ENCODE measurements around the gene EFNA5.
A peak's percentile ranks its signal among the peaks of the same experiment; 100 is the strongest.

EFNA5 gene

DNA sequence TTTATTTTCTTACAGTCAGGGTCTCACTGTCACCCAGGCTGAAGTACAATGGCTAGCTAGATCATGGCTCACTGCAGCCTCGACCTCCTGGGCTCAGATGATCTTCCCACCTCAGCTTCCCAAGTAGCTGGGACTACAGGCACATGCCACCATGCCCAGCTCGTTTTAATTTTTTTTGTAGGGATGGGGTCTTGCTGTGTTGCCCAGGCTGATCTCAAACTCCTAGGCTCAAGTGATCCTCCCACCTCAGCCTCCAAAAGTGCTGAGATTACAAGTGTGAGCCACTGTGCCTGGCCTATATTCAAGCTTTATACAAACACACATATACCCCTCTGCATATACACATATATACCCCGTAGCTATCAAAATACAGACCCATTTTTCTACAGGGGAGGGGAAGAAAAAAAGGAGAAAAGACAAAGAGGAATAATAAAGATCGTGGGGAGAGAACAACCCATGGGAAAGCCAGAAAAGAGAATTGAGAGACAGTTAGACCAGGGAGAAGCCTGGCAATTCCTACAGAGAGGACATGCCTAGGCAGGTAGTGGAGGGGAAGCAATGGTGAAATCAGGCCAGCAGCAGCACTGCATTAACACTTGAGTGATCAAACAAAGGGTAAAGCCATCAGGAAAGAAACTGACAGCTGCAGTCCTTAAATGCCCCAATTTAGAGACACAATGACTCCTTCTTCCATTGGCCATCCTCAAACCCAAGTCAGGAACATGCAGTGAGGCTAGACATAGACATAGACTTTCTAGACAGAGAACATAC is 102.7 kb downstream of the EFNA5 start:
- in situ Hi-C loops (cut with HindIII; ENCODE audit: low sequenced_read_pairs) = no loop called here
- H3K4me3 ChIP-seq (ENCODE audit: low read depth, low read length) = no peak overlapping the region
- no peak for TF ChIP-seq CTCF (IDR thresholded peaks at IDR 0.05; ENCODE audit: low read depth, low read length, missing control alignments)
- no peak for DNase-seq (ENCODE audit: low read depth)

GRCh38 chr5:107566986-107567385 is 103.8 kb downstream of the EFNA5 start:
- DNase-seq (ENCODE audit: low read depth) = no peak
- TF ChIP-seq CTCF (IDR thresholded peaks at IDR 0.05; ENCODE audit: low read depth, low read length, missing control alignments) = no peak
- in situ Hi-C loops (cut with HindIII; ENCODE audit: low sequenced_read_pairs) = no loop called here
- H3K4me3 ChIP-seq (ENCODE audit: low read depth, low read length) = no peak overlapping the region

GRCh38 chr5:107565791-107566767 is 104.7 kb downstream of the EFNA5 start:
- no peak overlapping the region for H3K4me3 ChIP-seq (ENCODE audit: low read depth, low read length)
- in situ Hi-C loops (cut with HindIII; ENCODE audit: low sequenced_read_pairs) = no loop called here
- DNase-seq (ENCODE audit: low read depth) = no peak
- TF ChIP-seq CTCF (IDR thresholded peaks at IDR 0.05; ENCODE audit: low read depth, low read length, missing control alignments) = no peak

DNA sequence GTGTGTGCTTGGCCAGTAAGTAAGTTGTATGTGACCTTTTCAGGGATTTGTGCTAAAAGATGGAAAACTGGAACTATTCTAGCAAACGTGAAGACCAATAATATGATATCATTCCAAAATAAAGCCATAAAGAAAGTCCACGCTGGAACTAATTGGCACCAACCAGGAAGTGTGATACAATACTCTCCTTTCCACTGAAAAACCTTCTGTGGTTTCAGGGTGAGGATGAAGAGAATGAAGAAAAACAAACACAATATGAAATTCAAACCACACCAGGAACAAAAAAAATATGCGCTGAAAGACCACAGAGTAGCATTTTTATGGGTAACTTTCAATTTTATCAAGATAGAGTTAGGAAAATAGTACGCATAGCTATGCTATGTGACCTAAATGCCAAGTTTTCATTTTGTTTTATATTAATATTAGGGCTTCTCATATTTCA is 105.8 kb downstream of the EFNA5 start:
- no peak for TF ChIP-seq CTCF (IDR thresholded peaks at IDR 0.05; ENCODE audit: low read depth, low read length, missing control alignments)
- H3K4me3 ChIP-seq (ENCODE audit: low read depth, low read length) = no peak overlapping the region
- in situ Hi-C loops (cut with HindIII; ENCODE audit: low sequenced_read_pairs) = loop anchor here (5.0 kb wide), 1 partner anchor 38 kb away; no protein-coding TSS in a partner anchor
- DNase-seq (ENCODE audit: low read depth) = peak; percentile 90

- in situ Hi-C loops (cut with HindIII; ENCODE audit: low sequenced_read_pairs) = loop anchor here (5.0 kb wide), 1 partner anchor 37 kb away; no protein-coding TSS in a partner anchor
- DNase-seq (ENCODE audit: low read depth) = no peak
- TF ChIP-seq CTCF (IDR thresholded peaks at IDR 0.05; ENCODE audit: low read depth, low read length, missing control alignments) = no peak
These were observed 106.7 kb downstream of the EFNA5 start for GRCh38 chr5:107563959-107564544.

GRCh38 chr5:107560377-107560776 is 110.4 kb downstream of the EFNA5 start:
- H3K4me3 ChIP-seq (ENCODE audit: low read depth, low read length) = no peak overlapping the region
- no peak for DNase-seq (ENCODE audit: low read depth)
- in situ Hi-C loops (cut with HindIII; ENCODE audit: low sequenced_read_pairs) = loop anchor here (5.0 kb wide), 1 partner anchor 33 kb away; no protein-coding TSS in a partner anchor
- no peak for TF ChIP-seq CTCF (IDR thresholded peaks at IDR 0.05; ENCODE audit: low read depth, low read length, missing control alignments)

More at GRCh38 chr5:107563959-107564544, 106.7 kb downstream of the EFNA5 start:
- H3K4me3 ChIP-seq (ENCODE audit: low read depth, low read length) = no peak overlapping the region

Data from astrocyte of the cerebellum (primary cell).